Kidney (tissue), 14 donors: ENCODE measurements around the gene MYO19. TPM values are rescaled to one million over a fixed set of nuclear protein-coding genes. Genes with fewer than 3 reads are reported as not detected.

Experiments used
- DNase-seq, 5 donors: peaks; one replicate each; pipeline ENCODE4 v3.0.0-alpha.2; 2013 to 2020
- FAIRE-seq: peaks from 2 replicates; lab custom pipeline; 2012; peaks lifted over from hg19 to GRCh38; lab: Jason Lieb, UNC
- H3K27ac ChIP-seq, 2 donors: one replicate each; pipeline ENCODE4 v1.7.0; 2013; ENCODE audit warnings: low read depth in 2 of 2, low read length in 2 of 2, inconsistent platforms in 1 of 2
- H3K27me3 ChIP-seq: one replicate; pipeline ENCODE4 v1.7.1; 2013; ENCODE audit warnings: low read length, inconsistent platforms; ENCODE audit not compliant: control insufficient read depth, insufficient read depth
- H3K36me3 ChIP-seq, 3 donors: one replicate each; pipeline versions ENCODE4 v1.7.0 to v1.7.1; 2013; ENCODE audit warnings: low read length in 3 of 3, control low read depth in 1 of 3, inconsistent platforms in 1 of 3; ENCODE audit not compliant: insufficient read depth in 3 of 3, control insufficient read depth in 2 of 3
- H3K4me1 ChIP-seq, 3 donors: one replicate each; pipeline versions ENCODE4 v1.7.0 to v1.7.1; 2013; ENCODE audit warnings: low read length in 3 of 3, inconsistent platforms in 1 of 3, low read depth in 1 of 3; ENCODE audit not compliant: control insufficient read depth in 2 of 3, insufficient read depth in 2 of 3
- H3K4me3 ChIP-seq, 3 donors: one replicate each; pipeline versions ENCODE4 v1.7.0 to v1.8.1; 2013; ENCODE audit warnings: low read length in 3 of 3, control low read depth in 1 of 3, inconsistent platforms in 1 of 3
- H3K9ac ChIP-seq, 3 donors: one replicate each; pipeline versions ENCODE4 v1.7.0 to v1.7.1; 2013; ENCODE audit warnings: low read length in 3 of 3, control low read depth in 1 of 3, inconsistent platforms in 1 of 3
- H3K9me3 ChIP-seq, 3 donors: one replicate each; pipeline versions ENCODE4 v1.7.0 to v1.7.1; 2013; ENCODE audit warnings: low read length in 3 of 3, control low read depth in 1 of 3, inconsistent platforms in 1 of 3; ENCODE audit not compliant: control insufficient read depth in 2 of 3, insufficient read depth in 1 of 3
- intact Hi-C: fragments of 100-400 bp; cut with DNase I; formaldehyde crosslinking; loops from one replicate; pipeline ENCODE4 v1.11.1; 2022
- polyA plus RNA-seq: library from polyadenylated mRNA; stranded (reverse); fragments of 350-450 nt; fragmentation: Illumina TruSeq; extraction: RNeasy Lipid Tissue Mini Kit (QIAGEN cat#74804); gene quantifications from one replicate; pipeline ENCODE4 v1.2.3, GENCODE V29; 2014; ENCODE audit warnings: low read depth, low replicate concordance; ENCODE audit not compliant: insufficient read depth
- total RNA-seq: library from RNA; stranded (reverse); fragmentation: NEBNext Ultra II Directional; extraction: Animal tissue kit (Norgen Biotek cat#: 25700); gene quantifications from one replicate; pipeline ENCODE4 v1.2.1, GENCODE V29; 2021
- TF ChIP-seq, protein P1 (sequence below): IDR thresholded peaks from 3 replicates; pipeline ENCODE4 v1.5.1; 2012; ENCODE audit warnings: mild to moderate bottlenecking, moderate library complexity, borderline replicate concordance; ENCODE audit not compliant: insufficient read depth; ENCODE audit errors: extremely low read depth
- donor health status: control.
- donor health status: control.
- donor health status: control.
- donor health status: control.
- donor health status: control.
- donor health status: DM: yes; HTN: yes; CAD: no.
- donor health status: Normal renal cell carcinoma (clear cell type).

MYO19 gene
- total and polyA plus RNA-seq, 2 donors from 2014 or later, result 28.9 to 74.7 TPM

DNA sequence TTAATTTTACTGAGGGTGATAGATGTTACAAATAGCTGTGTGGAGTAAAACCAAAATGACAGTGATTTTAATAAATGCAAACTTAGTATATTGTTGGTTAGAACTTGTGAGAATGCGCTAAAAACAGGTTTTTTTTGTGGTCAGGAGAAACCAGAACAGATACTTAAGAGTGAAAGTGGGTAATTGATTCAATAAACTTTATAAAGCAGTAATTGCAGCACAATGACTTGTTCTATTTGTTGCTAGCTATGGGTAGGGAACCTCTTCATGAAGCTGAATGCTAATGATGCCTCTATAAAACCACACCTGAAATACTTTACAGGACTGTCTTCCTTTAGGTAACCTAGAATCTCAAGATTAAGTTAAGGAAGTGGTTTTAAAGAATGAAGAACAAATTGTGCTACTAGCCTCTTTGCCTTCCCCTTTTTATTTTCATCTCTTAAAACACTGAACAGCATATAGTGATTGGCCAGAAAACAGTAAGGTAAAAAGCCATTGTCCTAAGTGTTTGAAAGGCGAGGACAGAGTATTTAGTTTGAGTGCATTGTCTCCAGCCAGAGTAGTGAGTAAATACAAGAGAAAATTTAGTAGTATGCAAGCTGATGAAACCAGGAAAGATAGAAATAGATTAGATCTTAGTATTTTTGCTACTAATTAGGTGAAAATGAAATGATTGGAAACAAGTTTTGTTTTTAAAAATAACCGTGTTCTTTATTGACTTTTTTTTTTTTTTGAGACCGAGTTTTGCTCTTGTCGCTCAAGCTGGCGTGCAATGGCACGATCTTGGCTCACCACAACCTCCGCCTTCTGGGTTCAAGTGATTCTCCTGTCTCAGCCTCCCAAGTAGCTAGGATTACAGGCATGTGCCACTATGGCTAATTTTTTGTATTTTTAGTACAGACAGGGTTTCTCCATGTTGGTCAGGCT is 16.1 kb upstream of the MYO19 start:
- no peak overlapping the region for H3K9ac ChIP-seq
- intact Hi-C loops, result no loop called here

DNA sequence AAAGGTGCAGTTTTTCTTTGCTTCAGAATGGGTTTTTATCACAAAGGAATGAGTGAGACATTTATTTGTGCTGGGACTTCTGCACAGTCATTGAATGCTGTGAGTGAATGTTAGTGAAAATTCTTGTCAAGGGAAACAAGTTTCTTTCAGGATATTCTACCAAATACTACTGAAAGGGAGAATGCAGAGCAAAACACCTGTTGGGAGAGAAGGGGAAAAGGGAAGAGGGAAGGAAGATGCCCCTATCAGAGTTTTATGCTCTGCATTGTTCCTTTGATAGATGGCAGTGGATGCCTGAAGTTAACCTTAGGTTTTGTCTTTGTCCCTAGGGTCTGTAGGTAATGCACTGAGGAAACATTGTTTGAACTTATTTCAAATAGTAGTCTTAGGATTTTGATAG is 13.1 kb upstream of the MYO19 start:
- TF ChIP-seq, protein P1, sequence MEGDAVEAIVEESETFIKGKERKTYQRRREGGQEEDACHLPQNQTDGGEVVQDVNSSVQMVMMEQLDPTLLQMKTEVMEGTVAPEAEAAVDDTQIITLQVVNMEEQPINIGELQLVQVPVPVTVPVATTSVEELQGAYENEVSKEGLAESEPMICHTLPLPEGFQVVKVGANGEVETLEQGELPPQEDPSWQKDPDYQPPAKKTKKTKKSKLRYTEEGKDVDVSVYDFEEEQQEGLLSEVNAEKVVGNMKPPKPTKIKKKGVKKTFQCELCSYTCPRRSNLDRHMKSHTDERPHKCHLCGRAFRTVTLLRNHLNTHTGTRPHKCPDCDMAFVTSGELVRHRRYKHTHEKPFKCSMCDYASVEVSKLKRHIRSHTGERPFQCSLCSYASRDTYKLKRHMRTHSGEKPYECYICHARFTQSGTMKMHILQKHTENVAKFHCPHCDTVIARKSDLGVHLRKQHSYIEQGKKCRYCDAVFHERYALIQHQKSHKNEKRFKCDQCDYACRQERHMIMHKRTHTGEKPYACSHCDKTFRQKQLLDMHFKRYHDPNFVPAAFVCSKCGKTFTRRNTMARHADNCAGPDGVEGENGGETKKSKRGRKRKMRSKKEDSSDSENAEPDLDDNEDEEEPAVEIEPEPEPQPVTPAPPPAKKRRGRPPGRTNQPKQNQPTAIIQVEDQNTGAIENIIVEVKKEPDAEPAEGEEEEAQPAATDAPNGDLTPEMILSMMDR, result no peak
- Histone ChIP-seq H3K27me3 (no peaks in the 10 kb centered on the region), H3K9ac (no peak overlapping the region), H3K4me1 (peaks cover 7 to 19% (median 14%) of the 10 kb centered on the region in 3 donors), H3K36me3 (peaks cover 0 to 4% (median 0%) of the 10 kb centered on the region in 3 donors), H3K9me3 (no peaks in the 10 kb centered on the region), H3K27ac (no peak overlapping the region), H3K4me3 (no peak overlapping the region)
- intact Hi-C loops, result no loop called here
- FAIRE-seq (no peak), DNase-seq (no peak)

More for the DNA sequence above, 16.1 kb upstream of the MYO19 start:
- peaks cover 0 to 10% (median under 1%) of the 10 kb centered on the region in 3 donors for H3K36me3 ChIP-seq
- H3K9me3 ChIP-seq, result no peaks in the 10 kb centered on the region
- H3K27me3 ChIP-seq, result no peaks in the 10 kb centered on the region
- H3K4me3 ChIP-seq, result no peak overlapping the region
- H3K27ac ChIP-seq, result no peak overlapping the region
- no peak for DNase-seq
- H3K4me1 ChIP-seq, result peaks cover 7 to 19% (median 15%) of the 10 kb centered on the region in 3 donors
- TF ChIP-seq, protein P1, result no peak
- FAIRE-seq, result no peak

DNA sequence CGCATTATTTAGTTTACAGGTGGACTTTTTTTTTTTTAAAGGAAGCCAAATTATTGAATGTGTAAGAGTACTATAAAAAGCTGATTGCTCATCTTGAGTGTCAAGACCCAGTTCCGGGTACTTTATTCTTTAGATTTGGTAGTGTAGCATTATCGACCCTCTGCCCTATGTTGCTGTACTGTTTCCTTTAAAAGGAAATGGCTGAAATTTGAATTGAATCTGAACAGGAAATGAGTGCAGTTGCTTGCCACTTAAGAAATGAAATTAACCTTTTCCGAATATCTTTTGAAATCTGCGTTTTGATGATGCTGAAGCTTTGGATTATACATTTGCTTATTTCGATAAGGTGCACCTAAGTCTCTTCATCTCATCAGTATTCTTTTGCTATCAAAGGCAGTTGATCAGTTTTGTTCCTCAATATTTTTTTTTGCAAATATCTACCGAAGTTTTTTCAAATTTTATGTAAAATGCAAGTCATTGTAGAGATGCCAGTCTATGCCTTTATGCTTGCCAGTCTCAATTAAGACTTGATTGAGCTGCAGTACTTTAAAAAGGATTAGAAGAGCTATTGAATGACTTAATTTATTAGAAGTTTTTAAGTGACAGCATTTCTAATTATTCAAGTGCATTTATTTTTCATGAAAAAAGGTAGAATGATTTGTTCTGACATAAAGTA is 11.9 kb upstream of the MYO19 start:
- TF ChIP-seq, protein P1, result no peak
- H3K9ac ChIP-seq, result peak overlapping the region; percentile 50 to 77 (median 66)
- intact Hi-C loops, result no loop called here
- H3K27ac ChIP-seq, result peak overlapping the region in 1 of 2 donors; percentile 86
- H3K4me1 ChIP-seq, result peaks cover 7 to 19% (median 14%) of the 10 kb centered on the region in 3 donors
- FAIRE-seq, result no peak
- peak overlapping the region; percentile 83 to 85 (median 84) for H3K4me3 ChIP-seq
- no peaks in the 10 kb centered on the region for H3K9me3 ChIP-seq
- peaks cover 0 to 4% (median 0%) of the 10 kb centered on the region in 3 donors for H3K36me3 ChIP-seq
- DNase-seq, result no peak
- H3K27me3 ChIP-seq, result no peaks in the 10 kb centered on the region
